VCaP (cell line): ENCODE measurements around the gene LPIN3.

Experiments used
- H3K27ac ChIP-seq: fragments of 450-650 bp; 2 replicates; pipeline ENCODE4 v1.5.1; 2017
- TF ChIP-seq, protein P1 (sequence below): fragments of 450-650 bp; conservative IDR thresholded peaks from 2 replicates; pipeline ENCODE4 v1.5.1; 2017; ENCODE audit warnings: mild to moderate bottlenecking, moderate library complexity

The LPIN3 gene

DNA sequence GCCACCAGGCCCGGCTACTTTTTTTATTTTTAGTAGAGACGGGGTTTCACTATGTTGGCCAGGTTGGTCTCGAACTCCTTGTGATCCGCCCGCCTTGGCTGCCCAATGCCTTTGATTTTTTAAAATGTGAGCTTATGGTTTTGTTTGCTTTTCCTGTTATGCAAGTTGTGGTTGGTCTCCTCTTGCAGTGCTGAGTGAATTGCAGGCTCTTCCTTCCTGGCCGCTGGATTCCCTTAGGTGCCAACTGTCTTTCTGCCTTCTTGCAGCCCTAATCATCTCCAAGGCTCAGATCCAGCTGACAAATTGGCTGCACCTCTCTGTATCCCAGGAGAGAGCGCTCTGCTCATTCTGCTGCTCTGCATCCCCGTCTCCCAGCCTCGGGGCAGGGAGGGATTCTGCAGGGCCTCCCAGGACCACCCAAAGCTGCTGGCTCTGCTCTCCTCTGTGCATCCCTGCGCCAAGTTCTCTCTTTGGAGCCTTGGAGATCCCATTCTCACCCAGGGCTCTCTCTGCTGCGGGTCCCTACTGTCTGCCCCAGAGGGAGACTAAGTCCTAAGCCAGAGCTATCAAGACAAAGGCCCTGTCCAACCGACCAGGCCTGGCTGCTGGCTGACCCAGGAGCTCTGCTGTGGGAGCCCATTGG, 40.1 kb downstream of the LPIN3 start:
- TF ChIP-seq, protein P1, sequence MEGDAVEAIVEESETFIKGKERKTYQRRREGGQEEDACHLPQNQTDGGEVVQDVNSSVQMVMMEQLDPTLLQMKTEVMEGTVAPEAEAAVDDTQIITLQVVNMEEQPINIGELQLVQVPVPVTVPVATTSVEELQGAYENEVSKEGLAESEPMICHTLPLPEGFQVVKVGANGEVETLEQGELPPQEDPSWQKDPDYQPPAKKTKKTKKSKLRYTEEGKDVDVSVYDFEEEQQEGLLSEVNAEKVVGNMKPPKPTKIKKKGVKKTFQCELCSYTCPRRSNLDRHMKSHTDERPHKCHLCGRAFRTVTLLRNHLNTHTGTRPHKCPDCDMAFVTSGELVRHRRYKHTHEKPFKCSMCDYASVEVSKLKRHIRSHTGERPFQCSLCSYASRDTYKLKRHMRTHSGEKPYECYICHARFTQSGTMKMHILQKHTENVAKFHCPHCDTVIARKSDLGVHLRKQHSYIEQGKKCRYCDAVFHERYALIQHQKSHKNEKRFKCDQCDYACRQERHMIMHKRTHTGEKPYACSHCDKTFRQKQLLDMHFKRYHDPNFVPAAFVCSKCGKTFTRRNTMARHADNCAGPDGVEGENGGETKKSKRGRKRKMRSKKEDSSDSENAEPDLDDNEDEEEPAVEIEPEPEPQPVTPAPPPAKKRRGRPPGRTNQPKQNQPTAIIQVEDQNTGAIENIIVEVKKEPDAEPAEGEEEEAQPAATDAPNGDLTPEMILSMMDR: no peak
- no peak overlapping the region for H3K27ac ChIP-seq

DNA sequence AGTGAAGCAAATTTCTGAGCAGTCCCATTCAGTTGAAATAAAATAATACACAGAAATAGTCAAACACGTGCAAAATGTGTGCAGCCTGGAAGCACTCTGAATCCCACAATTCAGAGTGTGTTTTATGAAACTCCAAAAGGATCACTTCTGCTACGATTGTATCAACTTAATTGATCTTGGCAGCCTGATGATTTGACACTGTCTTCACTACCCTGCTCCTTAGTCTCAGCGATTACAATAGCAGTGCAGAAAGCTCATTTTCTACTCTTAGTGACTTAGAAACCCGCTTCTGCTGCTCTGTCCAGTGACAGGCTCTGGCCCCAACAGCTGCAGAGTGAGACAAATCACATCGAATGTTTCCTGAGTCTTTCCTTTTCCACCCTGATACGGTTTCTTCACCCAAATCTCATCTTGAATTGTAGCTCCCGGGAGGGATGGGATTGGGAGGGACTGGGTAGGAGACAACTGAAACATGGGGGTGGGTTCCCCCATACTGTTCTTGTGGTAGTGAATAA, 42.2 kb downstream of the LPIN3 start:
- no peak overlapping the region for H3K27ac ChIP-seq
- TF ChIP-seq, protein P1: no peak

DNA sequence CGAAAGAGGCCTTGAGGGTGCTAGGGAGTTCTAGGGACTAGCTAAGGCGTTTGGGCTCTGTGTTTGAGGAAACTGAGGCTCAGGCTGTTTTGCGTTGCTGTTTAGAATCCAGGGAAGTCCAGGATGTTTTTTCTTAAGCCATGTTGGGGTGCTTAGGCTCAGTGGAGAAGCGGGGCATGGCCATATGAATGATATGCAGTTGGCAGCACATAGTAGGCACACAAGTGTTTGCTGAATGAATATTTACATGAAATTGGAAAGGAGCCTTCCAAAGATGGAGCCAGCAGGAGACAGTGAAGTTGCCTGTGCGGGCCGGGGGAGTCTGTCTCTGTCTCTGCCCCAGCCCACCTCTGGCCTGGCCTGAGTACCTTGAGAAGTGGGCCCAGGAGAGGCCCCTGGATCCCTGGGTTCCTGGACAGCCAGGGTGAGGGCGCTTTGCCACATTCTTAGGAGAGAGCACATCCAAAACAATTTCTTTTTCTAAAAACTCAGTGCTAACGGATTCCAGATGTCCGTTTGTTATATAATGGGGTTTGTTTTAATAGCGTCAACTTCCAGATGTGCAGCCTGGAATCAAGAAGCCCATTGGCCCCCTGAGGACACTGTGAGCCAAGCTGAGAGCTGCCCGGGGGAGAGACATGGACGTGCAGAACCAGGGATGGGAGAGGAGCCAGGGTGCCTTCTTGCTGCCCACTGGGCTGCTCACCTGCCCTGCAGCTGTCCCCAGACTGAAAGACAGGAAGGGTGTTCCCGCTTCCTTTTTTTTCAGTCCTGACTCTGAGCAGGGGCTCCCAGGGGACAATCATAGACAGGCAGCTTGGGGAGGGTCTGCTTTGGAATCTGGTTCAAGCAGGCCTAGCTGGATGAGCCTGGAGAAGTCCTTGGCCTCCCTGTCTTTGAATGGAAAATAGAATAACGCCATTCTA, 46.1 kb downstream of the LPIN3 start:
- TF ChIP-seq, protein P1: no peak
- H3K27ac ChIP-seq: no peak overlapping the region

DNA sequence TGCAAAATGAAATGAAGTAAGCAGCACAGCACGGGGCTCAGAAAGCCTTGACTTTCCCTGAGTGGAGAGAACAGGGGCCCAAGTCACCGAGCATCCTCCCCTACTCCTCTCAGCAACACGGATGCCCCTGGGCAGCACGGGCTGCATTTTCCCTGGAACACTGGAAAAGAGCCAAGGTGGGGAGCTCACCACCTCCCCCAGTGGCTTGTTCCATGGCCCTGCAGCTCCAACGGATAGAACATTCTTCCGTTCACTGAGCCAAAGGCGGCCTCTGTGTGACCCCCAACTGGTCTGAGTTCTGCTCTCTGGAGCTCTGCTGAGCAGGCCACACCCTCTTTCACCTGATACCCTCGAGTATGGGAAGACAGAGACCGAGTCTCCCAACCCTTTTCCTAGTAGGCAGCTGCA, 46.8 kb downstream of the LPIN3 start:
- TF ChIP-seq, protein P1: no peak
- H3K27ac ChIP-seq: no peak overlapping the region

GRCh38 chr20:41390889-41391288, 50.3 kb downstream of the LPIN3 start:
- TF ChIP-seq, protein P1: no peak
- H3K27ac ChIP-seq: no peak overlapping the region

- no peak overlapping the region for H3K27ac ChIP-seq
- TF ChIP-seq, protein P1: no peak
Measured at GRCh38 chr20:41391587-41392001, 51.0 kb downstream of the LPIN3 start.

DNA sequence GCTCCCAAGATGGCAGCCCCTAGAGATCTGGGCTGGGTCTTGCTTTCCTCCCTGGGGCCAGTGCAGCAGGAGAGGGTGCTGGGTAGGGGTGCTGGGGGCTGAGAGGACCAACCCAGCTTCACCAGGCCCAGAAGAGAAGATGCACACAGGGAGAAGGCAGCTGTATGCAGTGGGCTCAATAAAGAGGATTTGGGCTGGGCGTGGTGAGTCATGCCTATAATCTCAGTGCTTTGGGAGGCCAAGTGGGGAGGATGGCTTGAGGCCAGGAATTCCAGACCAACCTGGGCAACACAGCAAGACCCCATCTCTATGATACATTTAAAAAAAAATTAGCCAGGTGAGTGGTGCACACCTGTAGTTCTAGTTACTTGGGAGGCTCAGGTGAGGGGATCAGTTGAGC, 51.7 kb downstream of the LPIN3 start:
- TF ChIP-seq, protein P1: no peak
- H3K27ac ChIP-seq: no peak overlapping the region
